Endodermal cell (in vitro differentiated cells): Measurements from ENCODE around the gene ESCO1. TPM values are rescaled to one million over a fixed set of nuclear protein-coding genes. Genes with fewer than 3 reads are reported as not detected.
A peak's percentile ranks its signal among the peaks of the same experiment; 100 is the strongest.

Source experiments
- DNase-seq: peaks from one replicate; pipeline ENCODE4 v3.0.0-alpha.2; 2017
- H3K27ac ChIP-seq: 2 replicates; pipeline ENCODE4 v1.5.1; 2013; ENCODE audit warnings: mild to moderate bottlenecking, low read depth, low read length, moderate library complexity
- H3K27me3 ChIP-seq: 2 replicates; pipeline ENCODE4 v1.6.1; 2013; ENCODE audit warnings: mild to moderate bottlenecking, low read length, moderate library complexity; ENCODE audit not compliant: insufficient read depth, control insufficient read depth, poor library complexity, severe bottlenecking
- H3K36me3 ChIP-seq: 2 replicates; pipeline ENCODE4 v1.7.0; 2013; ENCODE audit warnings: mild to moderate bottlenecking, low read length, moderate library complexity; ENCODE audit not compliant: control insufficient read depth, insufficient read depth
- H3K4me1 ChIP-seq: one replicate; pipeline ENCODE4 v1.7.0; 2013; ENCODE audit warnings: low read length; ENCODE audit not compliant: control insufficient read depth, insufficient read depth
- H3K4me3 ChIP-seq: 2 replicates; pipeline ENCODE4 v1.5.1; 2013; ENCODE audit warnings: mild to moderate bottlenecking, low read length, moderate library complexity
- H3K9ac ChIP-seq: 2 replicates; pipeline ENCODE4 v1.6.1; 2013; ENCODE audit warnings: mild to moderate bottlenecking, low read length, moderate library complexity; ENCODE audit not compliant: poor library complexity, severe bottlenecking; ENCODE audit errors: extremely low read depth
- H3K9me3 ChIP-seq: 2 replicates; pipeline ENCODE4 v1.6.1; 2013; ENCODE audit warnings: mild to moderate bottlenecking, low read length, moderate library complexity; ENCODE audit not compliant: control insufficient read depth
- H3K27ac Mint-ChIP-seq: 2 replicates; pipeline ENCODE4 v1.8.0; 2020; ENCODE audit warnings: mixed read lengths
- H3K27me3 Mint-ChIP-seq: 2 replicates; pipeline ENCODE4 v1.8.0; 2021; ENCODE audit warnings: mild to moderate bottlenecking, mixed read lengths; ENCODE audit not compliant: insufficient read depth
- H3K36me3 Mint-ChIP-seq: 2 replicates; pipeline ENCODE4 v1.8.0; 2020; ENCODE audit warnings: low read depth, mixed read lengths
- H3K4me1 Mint-ChIP-seq: 2 replicates; pipeline ENCODE4 v1.8.0; 2020; ENCODE audit warnings: mixed read lengths
- H3K4me3 Mint-ChIP-seq: 2 replicates; pipeline ENCODE4 v1.8.0; 2020; ENCODE audit warnings: mild to moderate bottlenecking, moderate library complexity, mixed read lengths
- H3K9me3 Mint-ChIP-seq: 2 replicates; pipeline ENCODE4 v1.8.0; 2020; ENCODE audit warnings: mild to moderate bottlenecking, mixed read lengths
- WGBS, 2 experiments: methylation state at CpG; one replicate each; pipeline versions ENCODE4 v1.1.5 to v1.1.7; 2013; ENCODE audit warnings: missing lambda C conversion rate in 2 of 2, mixed read lengths in 1 of 2; ENCODE audit not compliant: insufficient coverage in 1 of 2, insufficient read length in 1 of 2; 5-methylcytosine and 5-hydroxymethylcytosine counted together
- total RNA-seq, 2 donors: library from RNA; stranded (reverse); fragmentation: NEBNext Ultra II Directional in 1 of 2; extraction: Animal tissue kit (Norgen Biotek cat#: 25700) in 1 of 2; gene quantifications; 2 replicates in 1 of 2; 3 replicates in 1 of 2; pipeline ENCODE4 v1.2.1, GENCODE V29; 2021
- TF ChIP-seq, protein P1 (sequence below): fragments of 200-600 bp; sonication (generic); conservative IDR thresholded peaks from 2 replicates; pipeline ENCODE4 v1.5.0; 2021; ENCODE audit warnings: antibody characterized with exemption, mild to moderate bottlenecking

The ESCO1 gene
- total RNA-seq, 2 donors from 2014 or later, result 33.3 to 39.4 TPM

DNA sequence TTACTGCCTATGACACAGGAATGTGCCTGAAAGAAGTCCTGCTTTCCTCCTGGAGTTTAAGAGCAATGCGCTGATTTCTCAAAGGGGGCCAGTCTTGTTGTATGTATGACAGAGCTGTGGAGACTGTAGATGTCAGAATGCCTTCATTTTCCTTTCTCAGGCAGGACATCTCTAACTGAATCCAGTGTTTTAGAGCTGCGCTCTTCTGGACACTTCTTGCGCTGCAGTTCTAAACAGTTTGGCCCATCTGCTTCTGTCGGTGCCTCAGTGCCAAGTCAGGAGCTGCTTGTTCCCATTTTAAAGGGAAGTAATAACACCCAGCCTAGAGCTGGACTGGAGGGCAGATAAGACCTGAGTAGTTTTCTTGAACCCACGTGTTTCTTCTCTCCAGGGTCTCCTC, 91.4 kb downstream of the ESCO1 start:
- no peak overlapping the region for H3K4me3 ChIP-seq
- Mint-ChIP-seq H3K36me3 (peaks cover 23% of the 10 kb centered on the region), H3K4me1 (peaks cover 2% of the 10 kb centered on the region), H3K4me3 (no peak overlapping the region), H3K9me3 (no peaks in the 10 kb centered on the region), H3K27ac (no peak overlapping the region), H3K27me3 (no peaks in the 10 kb centered on the region)
- H3K9me3 ChIP-seq, result peaks cover 10% of the 10 kb centered on the region
- H3K9ac ChIP-seq, result no peak overlapping the region
- no peak overlapping the region for H3K27ac ChIP-seq
- 92 to 98% methylated on average over 4 to 5 of the region's 5 CpGs for WGBS, 2 experiments
- peaks cover 16% of the 10 kb centered on the region for H3K36me3 ChIP-seq
- H3K27me3 ChIP-seq, result no peaks in the 10 kb centered on the region
- peaks cover 2% of the 10 kb centered on the region for H3K4me1 ChIP-seq
- no peak for DNase-seq
- TF ChIP-seq, protein P1, sequence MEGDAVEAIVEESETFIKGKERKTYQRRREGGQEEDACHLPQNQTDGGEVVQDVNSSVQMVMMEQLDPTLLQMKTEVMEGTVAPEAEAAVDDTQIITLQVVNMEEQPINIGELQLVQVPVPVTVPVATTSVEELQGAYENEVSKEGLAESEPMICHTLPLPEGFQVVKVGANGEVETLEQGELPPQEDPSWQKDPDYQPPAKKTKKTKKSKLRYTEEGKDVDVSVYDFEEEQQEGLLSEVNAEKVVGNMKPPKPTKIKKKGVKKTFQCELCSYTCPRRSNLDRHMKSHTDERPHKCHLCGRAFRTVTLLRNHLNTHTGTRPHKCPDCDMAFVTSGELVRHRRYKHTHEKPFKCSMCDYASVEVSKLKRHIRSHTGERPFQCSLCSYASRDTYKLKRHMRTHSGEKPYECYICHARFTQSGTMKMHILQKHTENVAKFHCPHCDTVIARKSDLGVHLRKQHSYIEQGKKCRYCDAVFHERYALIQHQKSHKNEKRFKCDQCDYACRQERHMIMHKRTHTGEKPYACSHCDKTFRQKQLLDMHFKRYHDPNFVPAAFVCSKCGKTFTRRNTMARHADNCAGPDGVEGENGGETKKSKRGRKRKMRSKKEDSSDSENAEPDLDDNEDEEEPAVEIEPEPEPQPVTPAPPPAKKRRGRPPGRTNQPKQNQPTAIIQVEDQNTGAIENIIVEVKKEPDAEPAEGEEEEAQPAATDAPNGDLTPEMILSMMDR, result no peak

DNA sequence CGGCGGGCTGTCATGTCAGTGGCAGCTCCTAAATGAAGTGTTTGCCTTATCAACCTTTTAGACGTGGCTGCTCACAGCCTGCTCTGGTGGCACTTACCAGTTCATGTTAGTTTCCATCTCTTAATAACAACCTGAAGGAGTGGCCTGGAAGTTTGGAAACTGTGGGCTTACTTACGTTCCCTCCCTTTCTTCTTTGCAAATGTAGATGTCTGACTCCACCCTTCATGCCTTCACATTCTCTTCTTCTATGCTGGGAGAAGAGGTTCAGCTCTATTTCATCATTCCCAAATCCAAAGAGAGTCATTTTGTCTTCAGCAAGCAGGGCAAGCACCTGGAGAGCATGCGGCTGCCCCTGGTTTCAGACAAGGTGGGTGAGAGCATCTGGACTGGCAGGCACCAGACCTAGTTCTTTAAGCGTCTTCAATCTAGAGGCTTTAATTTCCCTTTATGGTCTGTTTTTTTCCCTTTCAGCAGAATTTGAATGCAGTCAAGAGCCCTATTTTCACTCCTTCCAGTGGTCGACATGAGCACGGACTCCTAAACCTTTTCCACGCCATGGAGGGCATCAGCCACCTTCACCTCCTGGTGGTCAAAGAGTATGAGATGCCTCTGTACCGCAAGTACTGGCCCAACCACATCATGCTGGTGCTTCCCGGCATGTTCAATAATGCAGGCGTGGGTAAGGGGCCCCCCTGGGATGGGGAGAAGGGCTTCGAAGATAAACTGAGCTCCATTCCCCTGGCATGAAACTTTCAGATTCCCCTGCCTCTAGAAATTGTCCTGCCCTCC, 92.4 kb downstream of the ESCO1 start:
- H3K4me3 Mint-ChIP-seq, result no peak overlapping the region
- H3K4me1 ChIP-seq, result peaks cover 2% of the 10 kb centered on the region
- no peak for DNase-seq
- no peaks in the 10 kb centered on the region for H3K27me3 Mint-ChIP-seq
- peaks cover 10% of the 10 kb centered on the region for H3K9me3 ChIP-seq
- no peaks in the 10 kb centered on the region for H3K27me3 ChIP-seq
- H3K9me3 Mint-ChIP-seq, result no peaks in the 10 kb centered on the region
- TF ChIP-seq, protein P1, result peak; percentile 51
- H3K27ac ChIP-seq, result no peak overlapping the region
- peaks cover 15% of the 10 kb centered on the region for H3K36me3 Mint-ChIP-seq
- H3K27ac Mint-ChIP-seq, result no peak overlapping the region
- no peak overlapping the region for H3K9ac ChIP-seq
- peaks cover 9% of the 10 kb centered on the region for H3K36me3 ChIP-seq
- H3K4me1 Mint-ChIP-seq, result peaks cover 2% of the 10 kb centered on the region
- WGBS, 2 experiments, result 88 to 90% methylated on average over 7 to 13 of the region's 13 CpGs
- no peak overlapping the region for H3K4me3 ChIP-seq

GRCh38 chr18:21502661-21503060, 97.8 kb downstream of the ESCO1 start:
- no peak overlapping the region for H3K27ac Mint-ChIP-seq
- TF ChIP-seq, protein P1, result no peak
- DNase-seq, result no peak
- H3K4me1 Mint-ChIP-seq, result peaks cover 10% of the 10 kb centered on the region
- no peaks in the 10 kb centered on the region for H3K36me3 Mint-ChIP-seq
- WGBS, 2 experiments, result 93 to 94% methylated on average over 7 of the region's 7 CpGs
- peaks cover 5% of the 10 kb centered on the region for H3K27me3 Mint-ChIP-seq
- Histone ChIP-seq H3K27me3 (no peaks in the 10 kb centered on the region), H3K36me3 (no peaks in the 10 kb centered on the region), H3K4me3 (no peak overlapping the region), H3K9me3 (no peaks in the 10 kb centered on the region), H3K27ac (no peak overlapping the region), H3K4me1 (peaks cover 2% of the 10 kb centered on the region), H3K9ac (no peak overlapping the region)
- no peaks in the 10 kb centered on the region for H3K9me3 Mint-ChIP-seq
- no peak overlapping the region for H3K4me3 Mint-ChIP-seq
